Sigmoid colon (tissue), 4 donors: Measurements from ENCODE around the gene CTXND1.

Source experiments
- CTCF ChIP-seq, 4 experiments: fragments of 450-650 bp in 3 of 4; fragments of 200-600 bp in 1 of 4; IDR thresholded peaks; one replicate each; pipeline ENCODE4 v1.5.1; 2016 to 2019; ENCODE audit warnings: antibody characterized with exemption in 4 of 4, mild to moderate bottlenecking in 3 of 4, moderate library complexity in 2 of 4
- EP300 ChIP-seq, 4 donors: sonication (generic); formaldehyde crosslinking; IDR thresholded peaks; one replicate each; pipeline ENCODE4 v1.6.1; 2017; ENCODE audit warnings: antibody characterized with exemption in 4 of 4
- POLR2AphosphoS5 ChIP-seq, 4 donors: sonication (generic); formaldehyde crosslinking; IDR thresholded peaks; one replicate each; pipeline ENCODE4 v1.6.1; 2017; ENCODE audit warnings: antibody characterized with exemption in 4 of 4

GRCh38 chr15:80251428-80252120, 439 bp downstream of the CTXND1 start:
- TF ChIP-seq POLR2AphosphoS5 (IDR thresholded peaks at IDR 0.05) (no peak), CTCF (IDR thresholded peaks at IDR 0.05) (no peak), EP300 (IDR thresholded peaks at IDR 0.05) (no peak)
